RCC 7860 (cell line): Measurements from ENCODE around the gene DEFB125.

Source experiments
- DNase-seq: peaks from one replicate; pipeline ENCODE4 v3.0.0-alpha.2; 2015; ENCODE audit warnings: low spot score
- FAIRE-seq: peaks from 2 replicates; lab custom pipeline; 2012; peaks lifted over from hg19 to GRCh38; lab: Jason Lieb, UNC

Gene DEFB125

GRCh38 chr20:145877-146276 is 58.4 kb downstream of the DEFB125 start:
- FAIRE-seq (no peak), DNase-seq (no peak)
